ENCODE measurements around the gene OR51A2.

GRCh38 chr11:4982678-4983077 lies 27.2 kb upstream of the OR51A2 start:
- TF ChIP-seq, protein P1, sequence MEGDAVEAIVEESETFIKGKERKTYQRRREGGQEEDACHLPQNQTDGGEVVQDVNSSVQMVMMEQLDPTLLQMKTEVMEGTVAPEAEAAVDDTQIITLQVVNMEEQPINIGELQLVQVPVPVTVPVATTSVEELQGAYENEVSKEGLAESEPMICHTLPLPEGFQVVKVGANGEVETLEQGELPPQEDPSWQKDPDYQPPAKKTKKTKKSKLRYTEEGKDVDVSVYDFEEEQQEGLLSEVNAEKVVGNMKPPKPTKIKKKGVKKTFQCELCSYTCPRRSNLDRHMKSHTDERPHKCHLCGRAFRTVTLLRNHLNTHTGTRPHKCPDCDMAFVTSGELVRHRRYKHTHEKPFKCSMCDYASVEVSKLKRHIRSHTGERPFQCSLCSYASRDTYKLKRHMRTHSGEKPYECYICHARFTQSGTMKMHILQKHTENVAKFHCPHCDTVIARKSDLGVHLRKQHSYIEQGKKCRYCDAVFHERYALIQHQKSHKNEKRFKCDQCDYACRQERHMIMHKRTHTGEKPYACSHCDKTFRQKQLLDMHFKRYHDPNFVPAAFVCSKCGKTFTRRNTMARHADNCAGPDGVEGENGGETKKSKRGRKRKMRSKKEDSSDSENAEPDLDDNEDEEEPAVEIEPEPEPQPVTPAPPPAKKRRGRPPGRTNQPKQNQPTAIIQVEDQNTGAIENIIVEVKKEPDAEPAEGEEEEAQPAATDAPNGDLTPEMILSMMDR (IDR thresholded peaks at IDR 0.05): no peak
- TF ChIP-seq REST (IDR thresholded peaks at IDR 0.05; ENCODE audit: insufficient read depth in 1 of 2, low read depth in 2 of 2, low read length in 1 of 2): no peak
